Gastrocnemius medialis (tissue), 4 donors: ENCODE data around the gene PPP4C. TPM values are rescaled to one million over a fixed set of nuclear protein-coding genes. Genes with fewer than 3 reads are reported as not detected.

Source experiments
- ATAC-seq, 2 donors: fragments of 150-250 bp; one replicate each; pipeline ENCODE4 v1.9.1; 2016
- DNase-seq, 2 donors: peaks; one replicate each; pipeline ENCODE4 v3.0.0-alpha.2; 2019
- H3K27ac ChIP-seq, 4 donors: fragments of 200-600 bp; sonication (generic); 1 replicate in 1 of 4; 2 replicates in 3 of 4; pipeline ENCODE4 v1.5.1; 2016 to 2018; ENCODE audit warnings: mild to moderate bottlenecking in 2 of 4, moderate library complexity in 1 of 4
- H3K27me3 ChIP-seq, 3 donors: fragments of 200-600 bp; sonication (generic) in 2 of 3; 1 replicate in 1 of 3; 2 replicates in 2 of 3; pipeline versions ENCODE4 v1.5.1 to v1.6.0; 2016 to 2019; ENCODE audit warnings: mild to moderate bottlenecking in 1 of 3, moderate library complexity in 1 of 3
- H3K36me3 ChIP-seq, 2 donors: fragments of 200-600 bp; sonication (generic) in 1 of 2; one replicate each; pipeline ENCODE4 v1.5.1; 2017 to 2018
- H3K4me1 ChIP-seq, 2 donors: fragments of 200-600 bp; sonication (generic) in 1 of 2; one replicate each; pipeline ENCODE4 v1.5.1; 2016 to 2017; ENCODE audit warnings: mild to moderate bottlenecking in 2 of 2
- H3K4me3 ChIP-seq, 4 donors: fragments of 200-600 bp; sonication (generic) in 3 of 4; 1 replicate in 1 of 4; 2 replicates in 3 of 4; pipeline ENCODE4 v1.5.1; 2016 to 2019; ENCODE audit warnings: mild to moderate bottlenecking in 2 of 4
- H3K9me3 ChIP-seq, 3 donors: fragments of 200-600 bp; sonication (generic) in 2 of 3; 1 replicate in 1 of 3; 2 replicates in 2 of 3; pipeline ENCODE4 v1.5.1; 2016 to 2019
- POLR2A ChIP-seq, 2 donors: fragments of 450-650 bp; IDR thresholded peaks; one replicate each; pipeline ENCODE4 v1.6.1; 2017; ENCODE audit warnings: antibody characterized with exemption in 2 of 2, mild to moderate bottlenecking in 2 of 2, moderate library complexity in 2 of 2
- in situ Hi-C, 4 donors: fragments of 200-750 bp; cut with MboI; loops; one replicate each; pipeline versions ENCODE4 v1.15.0 to v1.8.0; 2017; ENCODE audit warnings: low sequenced_read_pairs in 4 of 4
- intact Hi-C: fragments of 100-400 bp; cut with DNase I; formaldehyde crosslinking; loops from one replicate; pipeline ENCODE4 v1.15.1; 2023; ENCODE audit warnings: low total_unique reads
- total RNA-seq, 4 donors: library from RNA; depleted of rRNA; stranded (reverse); fragments of >200 nt; gene quantifications; one replicate each; pipeline versions ENCODE4 v1.1.0 to v1.2.3, GENCODE V29; 2016
- TF ChIP-seq, protein P1 (sequence below), 5 experiments: fragments of 450-650 bp in 3 of 5; fragments of 200-600 bp in 2 of 5; sonication (generic) in 2 of 5; IDR thresholded peaks in 4 of 5; conservative IDR thresholded peaks in 1 of 5; 1 replicate in 4 of 5; 2 replicates in 1 of 5; pipeline ENCODE4 v1.5.1; 2016 to 2019; ENCODE audit warnings: antibody characterized with exemption in 5 of 5, mild to moderate bottlenecking in 3 of 5, moderate library complexity in 3 of 5

The PPP4C gene
- total RNA-seq, 4 donors from 2014 or later = 23.8 to 64.3 (median 44.7) TPM

DNA sequence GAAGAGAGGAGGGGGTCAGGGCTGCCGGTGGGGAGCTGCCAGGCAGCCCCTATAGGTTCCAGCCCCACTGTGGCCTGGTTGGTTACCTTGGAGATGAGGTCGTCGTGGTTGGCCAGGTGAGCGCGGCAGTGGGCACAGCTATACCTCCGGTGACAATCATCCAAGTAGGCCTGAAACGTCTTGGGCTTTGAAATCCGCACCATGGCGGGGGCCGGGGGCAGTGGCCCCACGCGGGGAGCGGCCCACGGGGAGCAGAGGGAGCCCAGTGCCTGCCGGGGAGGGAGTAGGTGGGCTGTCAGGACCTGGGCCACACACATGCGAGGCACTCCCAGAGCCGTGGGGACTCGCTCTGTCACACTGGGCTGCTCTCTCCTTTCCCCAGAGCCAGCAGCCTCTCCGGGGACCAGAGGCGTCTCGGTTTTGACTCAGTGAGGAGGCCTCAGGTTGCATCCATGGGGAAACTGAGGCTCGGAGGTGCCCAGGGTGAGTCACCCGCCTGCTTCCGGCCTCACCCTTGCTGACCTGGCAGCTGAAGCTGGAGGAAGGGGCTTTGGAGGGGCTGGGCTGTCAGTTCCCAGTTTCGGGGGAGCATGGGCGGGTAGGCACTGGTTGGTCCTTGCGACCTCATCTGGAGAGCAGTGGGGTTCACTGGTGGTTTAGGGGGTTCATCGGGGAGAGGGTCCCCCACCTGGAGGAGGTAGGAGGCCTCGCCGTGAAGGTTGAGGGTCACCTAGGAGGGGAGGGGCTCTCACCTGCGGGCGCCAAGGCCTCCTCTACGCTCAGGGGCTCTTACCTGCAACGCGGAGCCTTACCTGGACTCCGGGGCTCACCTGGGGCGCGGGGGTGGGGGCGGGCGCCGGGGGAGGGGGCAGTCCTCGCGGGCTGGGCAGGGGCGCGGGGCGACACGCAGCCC, 19.6 kb downstream of the PPP4C start:
- no peaks in the 10 kb centered on the region for H3K9me3 ChIP-seq
- peaks cover 0 to 22% of the 10 kb centered on the region in 2 donors for H3K36me3 ChIP-seq
- peak overlapping the region; percentile 68 to 87 (median 82) for H3K4me3 ChIP-seq
- H3K27me3 ChIP-seq = no peaks in the 10 kb centered on the region
- peak overlapping the region; percentile 89 to 99 (median 96) for H3K27ac ChIP-seq
- ATAC-seq (peak; percentile 1 to 7), DNase-seq (no peak)
- TF ChIP-seq, protein P1, sequence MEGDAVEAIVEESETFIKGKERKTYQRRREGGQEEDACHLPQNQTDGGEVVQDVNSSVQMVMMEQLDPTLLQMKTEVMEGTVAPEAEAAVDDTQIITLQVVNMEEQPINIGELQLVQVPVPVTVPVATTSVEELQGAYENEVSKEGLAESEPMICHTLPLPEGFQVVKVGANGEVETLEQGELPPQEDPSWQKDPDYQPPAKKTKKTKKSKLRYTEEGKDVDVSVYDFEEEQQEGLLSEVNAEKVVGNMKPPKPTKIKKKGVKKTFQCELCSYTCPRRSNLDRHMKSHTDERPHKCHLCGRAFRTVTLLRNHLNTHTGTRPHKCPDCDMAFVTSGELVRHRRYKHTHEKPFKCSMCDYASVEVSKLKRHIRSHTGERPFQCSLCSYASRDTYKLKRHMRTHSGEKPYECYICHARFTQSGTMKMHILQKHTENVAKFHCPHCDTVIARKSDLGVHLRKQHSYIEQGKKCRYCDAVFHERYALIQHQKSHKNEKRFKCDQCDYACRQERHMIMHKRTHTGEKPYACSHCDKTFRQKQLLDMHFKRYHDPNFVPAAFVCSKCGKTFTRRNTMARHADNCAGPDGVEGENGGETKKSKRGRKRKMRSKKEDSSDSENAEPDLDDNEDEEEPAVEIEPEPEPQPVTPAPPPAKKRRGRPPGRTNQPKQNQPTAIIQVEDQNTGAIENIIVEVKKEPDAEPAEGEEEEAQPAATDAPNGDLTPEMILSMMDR (IDR thresholded peaks at IDR 0.05 in 4 of 5, conservative IDR thresholded peaks at IDR 0.05 in 1 of 5) = no peak
- TF ChIP-seq POLR2A (IDR thresholded peaks at IDR 0.05) = no peak
- intact Hi-C loops = loop anchor here (1.0 to 10.0 kb wide), 3 partner anchors 27 to 279 kb away; partner anchors contain the start of genes ALDOA, MAPK3, MYL11 and TBC1D10B
- in situ Hi-C loops = loop anchor here in 1 of 4 donors (25.0 kb wide), 1 partner anchor 267 kb away; the partner anchor contains the start of genes CD2BP2, MYL11 and TBC1D10B
- H3K4me1 ChIP-seq = peaks cover 39 to 40% of the 10 kb centered on the region in 2 donors

DNA sequence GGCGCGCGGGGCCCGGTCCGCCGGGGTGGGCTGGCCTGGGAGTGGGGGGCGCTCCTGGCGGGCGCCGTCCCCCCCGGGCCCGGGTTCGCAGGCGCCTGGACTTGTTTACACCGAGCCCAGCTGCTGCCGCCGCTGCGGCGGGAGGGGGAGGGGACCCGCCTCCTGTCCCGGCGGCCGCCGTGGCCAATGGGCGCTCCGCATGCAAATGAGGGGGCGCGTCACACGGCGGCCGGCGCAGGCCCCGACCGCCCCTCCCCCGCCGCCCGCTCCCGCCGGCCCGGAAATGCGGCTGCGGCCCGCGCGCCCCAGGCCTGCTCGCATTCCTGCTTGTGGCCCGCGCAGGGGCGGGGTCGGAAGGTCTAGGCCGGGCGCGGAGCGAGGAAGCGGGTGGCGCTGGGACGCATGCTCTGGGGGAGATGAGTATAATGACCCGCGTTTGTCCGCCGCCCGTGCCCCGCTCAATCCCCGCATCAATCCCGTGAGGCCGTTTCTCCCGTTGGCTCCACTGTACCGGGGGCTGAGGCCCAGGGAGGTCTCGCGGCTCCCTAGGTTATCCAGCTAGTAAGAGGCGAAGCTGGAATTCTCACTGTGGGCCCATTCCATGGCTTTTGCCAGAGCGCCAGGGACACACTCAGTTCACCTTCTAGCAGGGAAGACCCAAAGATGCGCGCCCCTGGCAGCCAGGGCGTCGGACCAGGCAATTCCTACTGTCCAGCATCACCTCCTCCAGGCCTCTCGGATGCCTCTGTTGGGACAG, 20.5 kb downstream of the PPP4C start, which contains the start of gene YPEL3:
YPEL3 (minus strand) TSS at position 109 of the 757 bp plus-strand sequence. CDS start 731 bp downstream, outside the sequence.
- peak; percentile 74 to 92 for TF ChIP-seq POLR2A (IDR thresholded peaks at IDR 0.05)
- TF ChIP-seq, protein P1 (IDR thresholded peaks at IDR 0.05 in 4 of 5, conservative IDR thresholded peaks at IDR 0.05 in 1 of 5) = no peak
- Histone ChIP-seq H3K4me3 (peak within 1 kb of the TSS; percentile 74 to 87 (median 82)), H3K27ac (peak within 1 kb of the TSS; percentile 89 to 99 (median 96)), H3K9me3 (no peaks in the 10 kb centered on the region), H3K4me1 (peaks cover 31 to 37% of the 10 kb centered on the region in 2 donors), H3K36me3 (peaks cover 0 to 22% of the 10 kb centered on the region in 2 donors), H3K27me3 (no peaks in the 10 kb centered on the region)
- in situ Hi-C loops (loop anchor here in 1 of 4 donors (25.0 kb wide), 1 partner anchor 266 kb away; the partner anchor contains the start of genes CD2BP2, MYL11 and TBC1D10B), intact Hi-C loops (loop anchor here (1.0 to 10.0 kb wide), 3 partner anchors 27 to 279 kb away; partner anchors contain the start of genes ALDOA, MAPK3, MYL11 and TBC1D10B)
- ATAC-seq (peak; percentile 72 to 74), DNase-seq (peak; percentile 91 to 94)

DNA sequence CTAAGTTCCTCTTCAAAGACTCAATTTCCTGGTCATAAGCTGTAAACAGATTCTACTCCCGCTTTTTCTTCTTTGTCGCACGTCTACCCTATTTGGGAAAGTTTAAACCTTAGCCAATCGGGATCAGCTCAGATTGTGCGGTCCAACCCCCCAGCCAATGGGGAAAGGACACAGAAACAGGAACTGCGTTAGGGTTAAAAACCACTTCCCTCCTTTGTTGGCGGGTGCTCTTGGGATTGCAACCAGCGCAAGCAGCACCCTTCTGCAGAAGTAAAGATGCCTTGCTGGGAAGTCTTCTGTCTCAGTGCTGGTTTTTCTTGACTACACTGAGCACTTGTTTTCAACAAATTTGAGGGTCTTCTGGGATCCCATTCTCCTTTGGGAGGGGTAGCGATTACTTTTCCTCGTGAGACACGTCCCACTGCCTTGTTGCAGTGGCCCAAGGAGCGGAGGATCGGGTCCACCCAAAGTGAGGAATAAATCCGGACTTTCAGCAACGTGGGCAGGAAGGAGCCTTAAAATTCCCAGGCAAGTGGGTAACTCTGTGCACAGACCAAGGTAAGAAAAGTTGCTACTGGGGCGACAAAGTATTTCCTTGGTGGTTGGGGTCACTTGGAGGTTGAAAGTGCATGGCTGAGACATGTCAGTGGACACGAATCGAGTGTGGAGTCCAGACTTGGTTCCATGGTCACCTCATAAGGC, 21.2 kb downstream of the PPP4C start:
- DNase-seq (no peak), ATAC-seq (no peak)
- peak overlapping the region; percentile 89 to 99 (median 96) for H3K27ac ChIP-seq
- H3K9me3 ChIP-seq = no peaks in the 10 kb centered on the region
- peaks cover 28 to 33% of the 10 kb centered on the region in 2 donors for H3K4me1 ChIP-seq
- intact Hi-C loops (loop anchor here (1.0 to 10.0 kb wide), 3 partner anchors 26 to 278 kb away; partner anchors contain the start of genes ALDOA, MAPK3, MYL11 and TBC1D10B), in situ Hi-C loops (loop anchor here in 1 of 4 donors (25.0 kb wide), 1 partner anchor 265 kb away; the partner anchor contains the start of genes CD2BP2, MYL11 and TBC1D10B)
- H3K36me3 ChIP-seq = peaks cover 0 to 22% of the 10 kb centered on the region in 2 donors
- TF ChIP-seq, protein P1 (IDR thresholded peaks at IDR 0.05 in 4 of 5, conservative IDR thresholded peaks at IDR 0.05 in 1 of 5) = no peak
- TF ChIP-seq POLR2A (IDR thresholded peaks at IDR 0.05) = no peak
- peak overlapping the region; percentile 54 to 85 (median 76) for H3K4me3 ChIP-seq
- no peaks in the 10 kb centered on the region for H3K27me3 ChIP-seq
